ENCODE data around the gene KCNK7. TPM values are rescaled to one million over a fixed set of nuclear protein-coding genes. Genes with fewer than 3 reads are reported as not detected.
A peak's percentile ranks its signal among the peaks of the same experiment; 100 is the strongest.

KCNK7 gene
- total RNA-seq, 1 donor from 2014 or later: 1.3 TPM

- ATAC-seq (no peak), DNase-seq (no peak)
- Histone ChIP-seq H3K27ac (no peak overlapping the region), H3K36me3 (peaks cover 37% of the 10 kb centered on the region), H3K4me1 (peaks cover 23% of the 10 kb centered on the region), H3K4me3 (no peak overlapping the region), H3K9me3 (no peaks in the 10 kb centered on the region), H3K27me3 (no peaks in the 10 kb centered on the region)
- intact Hi-C loops (cut with DNase I): no loop called here
- TF ChIP-seq, protein P1, sequence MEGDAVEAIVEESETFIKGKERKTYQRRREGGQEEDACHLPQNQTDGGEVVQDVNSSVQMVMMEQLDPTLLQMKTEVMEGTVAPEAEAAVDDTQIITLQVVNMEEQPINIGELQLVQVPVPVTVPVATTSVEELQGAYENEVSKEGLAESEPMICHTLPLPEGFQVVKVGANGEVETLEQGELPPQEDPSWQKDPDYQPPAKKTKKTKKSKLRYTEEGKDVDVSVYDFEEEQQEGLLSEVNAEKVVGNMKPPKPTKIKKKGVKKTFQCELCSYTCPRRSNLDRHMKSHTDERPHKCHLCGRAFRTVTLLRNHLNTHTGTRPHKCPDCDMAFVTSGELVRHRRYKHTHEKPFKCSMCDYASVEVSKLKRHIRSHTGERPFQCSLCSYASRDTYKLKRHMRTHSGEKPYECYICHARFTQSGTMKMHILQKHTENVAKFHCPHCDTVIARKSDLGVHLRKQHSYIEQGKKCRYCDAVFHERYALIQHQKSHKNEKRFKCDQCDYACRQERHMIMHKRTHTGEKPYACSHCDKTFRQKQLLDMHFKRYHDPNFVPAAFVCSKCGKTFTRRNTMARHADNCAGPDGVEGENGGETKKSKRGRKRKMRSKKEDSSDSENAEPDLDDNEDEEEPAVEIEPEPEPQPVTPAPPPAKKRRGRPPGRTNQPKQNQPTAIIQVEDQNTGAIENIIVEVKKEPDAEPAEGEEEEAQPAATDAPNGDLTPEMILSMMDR (IDR thresholded peaks at IDR 0.05): no peak
Measured at GRCh38 chr11:65580756-65581155, 14.8 kb downstream of the KCNK7 start.

DNA sequence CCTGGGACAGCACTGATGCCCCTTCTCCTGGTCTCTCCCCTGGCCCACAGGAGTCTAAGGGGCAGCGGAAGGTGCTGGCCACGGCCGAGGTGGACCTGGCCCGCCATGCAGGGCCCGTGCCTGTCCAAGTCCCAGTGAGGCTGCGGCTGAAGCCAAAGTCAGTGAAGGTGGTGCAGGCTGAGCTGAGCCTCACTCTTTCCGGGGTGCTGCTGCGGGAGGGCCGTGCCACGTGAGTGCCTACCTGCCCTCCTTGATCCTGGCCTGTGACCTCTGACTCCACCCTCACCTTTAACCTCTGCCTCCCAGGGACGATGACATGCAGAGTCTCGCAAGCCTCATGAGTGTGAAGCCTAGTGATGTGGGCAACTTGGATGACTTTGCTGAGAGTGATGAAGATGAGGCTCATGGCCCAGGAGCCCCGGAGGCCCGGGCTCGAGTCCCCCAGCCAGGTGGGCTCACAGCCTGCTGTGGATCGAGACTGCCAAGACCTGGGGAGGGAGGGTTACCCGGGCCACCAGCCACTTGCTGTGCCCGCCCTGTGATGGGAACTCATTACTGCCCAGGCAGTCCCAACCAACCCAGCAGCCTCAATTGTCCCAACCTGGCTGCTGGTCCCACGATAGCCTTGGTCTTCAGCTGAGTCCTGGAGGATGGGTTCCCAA lies 15.4 kb downstream of the KCNK7 start:
- peaks cover 32% of the 10 kb centered on the region for H3K36me3 ChIP-seq
- no peak overlapping the region for H3K27ac ChIP-seq

DNA sequence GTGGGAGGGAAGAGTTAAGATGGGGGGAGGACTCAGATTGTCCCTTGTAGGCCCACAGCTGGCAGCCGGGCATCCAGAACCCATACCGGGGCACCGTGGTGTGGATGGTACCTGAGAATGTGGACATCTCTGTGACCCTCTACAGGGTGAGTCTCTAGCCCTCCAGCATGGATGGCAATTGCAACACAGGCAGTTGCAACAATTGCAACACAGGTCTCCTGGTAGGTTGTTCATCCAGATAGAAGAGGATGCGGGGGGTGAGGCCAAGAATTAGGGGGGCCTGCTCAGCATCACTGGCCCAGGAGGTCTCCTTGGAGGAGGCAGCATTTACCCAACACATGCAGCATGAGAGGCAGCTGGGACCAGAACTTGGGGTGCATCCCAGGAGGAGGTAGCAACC lies 16.3 kb downstream of the KCNK7 start:
- peaks cover 31% of the 10 kb centered on the region for H3K4me1 ChIP-seq
- TF ChIP-seq, protein P1 (IDR thresholded peaks at IDR 0.05): no peak
- no peak for ATAC-seq
- H3K9me3 ChIP-seq: no peaks in the 10 kb centered on the region
- H3K27me3 ChIP-seq: no peaks in the 10 kb centered on the region
- H3K36me3 ChIP-seq: peaks cover 32% of the 10 kb centered on the region
- H3K27ac ChIP-seq: no peak overlapping the region
- no peak for DNase-seq
- no peak overlapping the region for H3K4me3 ChIP-seq
- intact Hi-C loops (cut with DNase I): no loop called here

More for the DNA sequence above, 15.4 kb downstream of the KCNK7 start:
- no peaks in the 10 kb centered on the region for H3K27me3 ChIP-seq
- intact Hi-C loops (cut with DNase I): no loop called here
- DNase-seq: no peak
- no peaks in the 10 kb centered on the region for H3K9me3 ChIP-seq
- no peak for ATAC-seq
- no peak overlapping the region for H3K4me3 ChIP-seq
- TF ChIP-seq, protein P1 (IDR thresholded peaks at IDR 0.05): no peak
- H3K4me1 ChIP-seq: peaks cover 26% of the 10 kb centered on the region

GRCh38 chr11:65578667-65579066 lies 16.9 kb downstream of the KCNK7 start:
- no peaks in the 10 kb centered on the region for H3K27me3 ChIP-seq
- peaks cover 35% of the 10 kb centered on the region for H3K4me1 ChIP-seq
- no peak for ATAC-seq
- no peak overlapping the region for H3K4me3 ChIP-seq
- intact Hi-C loops (cut with DNase I): no loop called here
- no peak for DNase-seq
- no peak overlapping the region for H3K27ac ChIP-seq
- peaks cover 32% of the 10 kb centered on the region for H3K36me3 ChIP-seq
- TF ChIP-seq, protein P1 (IDR thresholded peaks at IDR 0.05): no peak
- H3K9me3 ChIP-seq: no peaks in the 10 kb centered on the region

- H3K4me1 ChIP-seq: peaks cover 40% of the 10 kb centered on the region
- no peaks in the 10 kb centered on the region for H3K9me3 ChIP-seq
Measured at GRCh38 chr11:65578134-65578533, 17.5 kb downstream of the KCNK7 start.

More at GRCh38 chr11:65578134-65578533, 17.5 kb downstream of the KCNK7 start:
- ATAC-seq: no peak
- H3K36me3 ChIP-seq: peaks cover 32% of the 10 kb centered on the region
- H3K27me3 ChIP-seq: no peaks in the 10 kb centered on the region
- H3K27ac ChIP-seq: peak overlapping the region; percentile 84
- H3K4me3 ChIP-seq: peak overlapping the region; percentile 66
- intact Hi-C loops (cut with DNase I): no loop called here
- TF ChIP-seq, protein P1 (IDR thresholded peaks at IDR 0.05): no peak
- no peak for DNase-seq

Measured in upper lobe of right lung (tissue), 1 donor.